Ascending aorta (tissue), 2 donors: ENCODE measurements around the gene SPRY1. TPM values are rescaled to one million over a fixed set of nuclear protein-coding genes. Genes with fewer than 3 reads are reported as not detected.

ENCODE experiments used
- DNase-seq, 2 donors: peaks; one replicate each; pipeline ENCODE4 v3.0.0-alpha.2; 2019; ENCODE audit warnings: low spot score in 2 of 2
- H3K27ac ChIP-seq, 2 donors: fragments of 200-600 bp; sonication (generic); one replicate each; pipeline ENCODE4 v1.5.1; 2016 to 2017; ENCODE audit warnings: mild to moderate bottlenecking in 1 of 2
- H3K27me3 ChIP-seq: fragments of 200-600 bp; sonication (generic); one replicate; pipeline ENCODE4 v1.5.1; 2017
- H3K36me3 ChIP-seq, 2 donors: fragments of 200-600 bp; sonication (generic); one replicate each; pipeline ENCODE4 v1.5.1; 2016
- H3K4me1 ChIP-seq, 2 donors: fragments of 200-600 bp; sonication (generic); one replicate each; pipeline ENCODE4 v1.5.1; 2016 to 2017; ENCODE audit warnings: mild to moderate bottlenecking in 1 of 2
- H3K4me3 ChIP-seq, 2 donors: fragments of 200-600 bp; sonication (generic); one replicate each; pipeline ENCODE4 v1.5.1; 2016 to 2017; ENCODE audit warnings: mild to moderate bottlenecking in 1 of 2
- H3K9me3 ChIP-seq, 2 donors: fragments of 200-600 bp; sonication (generic); one replicate each; pipeline ENCODE4 v1.5.1; 2016
- intact Hi-C: fragments of 100-400 bp; cut with DNase I; formaldehyde crosslinking; loops from one replicate; pipeline ENCODE4 v1.15.1; 2023
- total RNA-seq: library from RNA; depleted of rRNA; stranded (reverse); fragments of >200 nt; gene quantifications from one replicate; pipeline ENCODE4 v1.1.0, GENCODE V29; 2016
- TF ChIP-seq, protein P1 (sequence below), 3 experiments: fragments of 200-600 bp in 2 of 3; fragments of 450-650 bp in 1 of 3; sonication (generic) in 2 of 3; IDR thresholded peaks; one replicate each; pipeline ENCODE4 v1.5.1; 2016 to 2019; ENCODE audit warnings: antibody characterized with exemption in 3 of 3, mild to moderate bottlenecking in 1 of 3, moderate library complexity in 1 of 3

Gene SPRY1
- total RNA-seq, 1 donor from 2014 or later: 348 TPM

DNA sequence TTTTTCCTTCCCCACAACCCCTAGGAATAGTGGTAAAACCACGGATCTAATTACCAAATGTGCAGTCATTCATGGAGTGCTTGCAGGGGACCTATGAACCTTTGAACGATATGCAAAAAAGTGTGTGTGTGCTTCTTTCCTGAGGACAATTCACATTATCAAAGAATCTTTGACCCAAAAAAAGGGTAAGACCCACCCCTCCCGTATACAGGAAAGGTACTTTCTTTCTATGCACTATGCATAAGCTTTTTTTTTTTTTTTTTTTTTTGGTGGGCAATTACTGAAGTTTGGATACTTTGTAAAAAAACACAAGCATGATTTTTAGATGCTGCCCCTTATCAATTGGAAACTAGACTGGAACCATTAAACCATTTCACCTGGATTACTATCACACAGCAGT is 31.4 kb downstream of the SPRY1 start:
- no peak overlapping the region for H3K27ac ChIP-seq
- DNase-seq: no peak
- H3K36me3 ChIP-seq: no peaks in the 10 kb centered on the region
- intact Hi-C loops: no loop called here
- H3K9me3 ChIP-seq: no peaks in the 10 kb centered on the region
- TF ChIP-seq, protein P1, sequence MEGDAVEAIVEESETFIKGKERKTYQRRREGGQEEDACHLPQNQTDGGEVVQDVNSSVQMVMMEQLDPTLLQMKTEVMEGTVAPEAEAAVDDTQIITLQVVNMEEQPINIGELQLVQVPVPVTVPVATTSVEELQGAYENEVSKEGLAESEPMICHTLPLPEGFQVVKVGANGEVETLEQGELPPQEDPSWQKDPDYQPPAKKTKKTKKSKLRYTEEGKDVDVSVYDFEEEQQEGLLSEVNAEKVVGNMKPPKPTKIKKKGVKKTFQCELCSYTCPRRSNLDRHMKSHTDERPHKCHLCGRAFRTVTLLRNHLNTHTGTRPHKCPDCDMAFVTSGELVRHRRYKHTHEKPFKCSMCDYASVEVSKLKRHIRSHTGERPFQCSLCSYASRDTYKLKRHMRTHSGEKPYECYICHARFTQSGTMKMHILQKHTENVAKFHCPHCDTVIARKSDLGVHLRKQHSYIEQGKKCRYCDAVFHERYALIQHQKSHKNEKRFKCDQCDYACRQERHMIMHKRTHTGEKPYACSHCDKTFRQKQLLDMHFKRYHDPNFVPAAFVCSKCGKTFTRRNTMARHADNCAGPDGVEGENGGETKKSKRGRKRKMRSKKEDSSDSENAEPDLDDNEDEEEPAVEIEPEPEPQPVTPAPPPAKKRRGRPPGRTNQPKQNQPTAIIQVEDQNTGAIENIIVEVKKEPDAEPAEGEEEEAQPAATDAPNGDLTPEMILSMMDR (IDR thresholded peaks at IDR 0.05): no peak
- no peak overlapping the region for H3K4me3 ChIP-seq
- H3K27me3 ChIP-seq: no peaks in the 10 kb centered on the region
- no peaks in the 10 kb centered on the region for H3K4me1 ChIP-seq

DNA sequence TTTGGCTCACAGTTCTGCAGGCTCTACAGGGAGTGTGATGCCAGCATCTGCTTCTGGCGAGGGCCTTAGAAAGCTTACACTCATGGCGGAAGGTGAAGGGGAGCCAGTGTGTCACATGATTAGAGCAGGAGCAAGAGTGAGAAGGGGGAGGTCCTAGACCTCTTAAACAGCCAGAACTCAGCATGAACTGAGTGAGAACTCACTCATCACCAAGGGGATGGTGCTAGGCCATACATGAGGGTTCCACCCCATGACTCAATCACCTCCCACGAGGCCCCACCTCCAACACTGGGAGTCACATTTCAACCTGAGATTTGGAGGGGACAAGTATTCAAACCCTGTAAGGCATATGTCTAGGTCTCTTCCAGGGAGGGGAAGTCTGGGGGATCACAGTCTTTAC is 33.4 kb downstream of the SPRY1 start:
- Histone ChIP-seq H3K4me1 (no peaks in the 10 kb centered on the region), H3K36me3 (no peaks in the 10 kb centered on the region), H3K27ac (no peak overlapping the region), H3K27me3 (no peaks in the 10 kb centered on the region), H3K4me3 (no peak overlapping the region), H3K9me3 (no peaks in the 10 kb centered on the region)
- TF ChIP-seq, protein P1 (IDR thresholded peaks at IDR 0.05): no peak
- no peak for DNase-seq
- intact Hi-C loops: no loop called here

DNA sequence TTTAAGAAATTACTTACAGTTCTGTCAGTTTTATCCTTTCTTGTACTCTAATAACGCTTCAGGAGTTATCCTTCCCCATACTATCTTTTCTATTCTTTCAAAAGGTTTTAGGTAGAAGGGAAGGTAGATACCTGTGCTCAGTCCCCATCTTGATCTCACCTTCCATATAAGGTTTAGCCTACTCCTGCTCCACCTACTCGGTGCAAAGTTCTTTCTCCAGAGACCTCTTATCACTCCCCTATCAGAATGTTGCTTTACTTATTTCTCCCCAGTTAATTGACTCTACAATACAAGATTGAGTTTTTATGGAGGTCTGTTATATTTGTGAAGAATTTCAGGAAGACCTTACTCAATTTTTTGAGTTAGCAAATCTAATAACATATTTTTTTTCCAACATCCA is 33.9 kb downstream of the SPRY1 start:
- Histone ChIP-seq H3K9me3 (no peaks in the 10 kb centered on the region), H3K4me1 (no peaks in the 10 kb centered on the region), H3K36me3 (no peaks in the 10 kb centered on the region), H3K27me3 (no peaks in the 10 kb centered on the region), H3K27ac (no peak overlapping the region), H3K4me3 (no peak overlapping the region)
- intact Hi-C loops: no loop called here
- TF ChIP-seq, protein P1 (IDR thresholded peaks at IDR 0.05): no peak
- no peak for DNase-seq

DNA sequence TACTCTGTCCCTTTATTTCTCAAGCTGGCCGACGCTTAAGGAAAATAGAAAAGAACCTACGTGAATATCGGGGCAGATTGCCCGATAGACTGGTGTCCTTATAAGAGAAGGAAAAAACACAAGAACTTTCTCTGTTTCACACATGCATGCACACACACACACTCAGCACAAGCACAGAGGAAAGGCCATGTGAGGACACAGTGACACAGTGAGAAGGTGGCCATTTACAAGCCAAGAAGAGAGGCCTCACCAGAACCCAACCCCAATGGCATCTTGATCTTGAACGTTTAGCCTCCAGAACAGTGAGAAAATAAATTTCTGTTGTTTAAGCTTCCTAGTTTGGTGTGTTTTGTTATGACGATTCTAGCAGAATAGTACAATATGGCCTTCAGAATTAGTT is 37.0 kb downstream of the SPRY1 start:
- Histone ChIP-seq H3K27ac (no peak overlapping the region), H3K4me3 (no peak overlapping the region), H3K9me3 (no peaks in the 10 kb centered on the region), H3K27me3 (no peaks in the 10 kb centered on the region), H3K36me3 (no peaks in the 10 kb centered on the region), H3K4me1 (no peaks in the 10 kb centered on the region)
- TF ChIP-seq, protein P1 (IDR thresholded peaks at IDR 0.05): no peak
- DNase-seq: no peak
- intact Hi-C loops: no loop called here

DNA sequence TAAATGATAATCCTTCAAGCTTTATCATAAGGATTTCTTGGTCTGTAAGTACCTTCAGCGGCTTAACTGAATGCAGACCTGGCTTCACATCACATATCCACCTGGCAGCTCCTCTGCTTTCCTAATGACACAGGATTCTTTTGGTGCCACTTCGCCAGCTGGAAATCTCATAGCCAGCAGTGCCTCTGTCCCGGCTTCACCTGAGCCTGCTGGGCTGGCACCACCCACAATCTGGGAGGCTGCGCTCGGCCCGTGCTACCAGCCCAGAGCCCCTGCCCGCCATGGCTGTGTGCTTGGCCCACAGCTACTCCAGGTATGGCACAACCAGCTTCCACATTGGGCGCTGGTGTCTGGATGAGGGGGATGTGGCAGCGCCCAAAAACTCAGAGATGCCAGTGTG is 37.4 kb downstream of the SPRY1 start:
- Histone ChIP-seq H3K27ac (no peak overlapping the region), H3K27me3 (no peaks in the 10 kb centered on the region), H3K4me1 (no peaks in the 10 kb centered on the region), H3K4me3 (no peak overlapping the region), H3K36me3 (no peaks in the 10 kb centered on the region), H3K9me3 (no peaks in the 10 kb centered on the region)
- no peak for DNase-seq
- TF ChIP-seq, protein P1 (IDR thresholded peaks at IDR 0.05): no peak
- intact Hi-C loops: no loop called here
